NK-92 (cell line): ENCODE results near the gene NBPF4.
"Not testable (repeated sequence)": the region's sequence is repeated elsewhere in the genome, so short reads cannot be mapped to it uniquely, and the experiment has no call there.

Experiments
- DNase-seq: peaks from one replicate; lab custom pipeline; 2025; ENCODE audit not compliant: unreplicated experiment; lab: John Stamatoyannopoulos, UW

Gene NBPF4

GRCh38 chr1:108243976-108244375 is at the start of gene NBPF4:
TSS of gene NBPF4 (minus strand) at chr1:108244076. CDS start at chr1:108243761, 315 bp downstream.
- not testable (repeated sequence) for DNase-seq

- not testable (repeated sequence) for DNase-seq
Observed at GRCh38 chr1:108282528-108283257, 38.8 kb upstream of the NBPF4 start.

- not testable (repeated sequence) for DNase-seq
Observed at GRCh38 chr1:108272485-108273327, 28.8 kb upstream of the NBPF4 start.

GRCh38 chr1:108267097-108267496 is 23.2 kb upstream of the NBPF4 start:
- DNase-seq, result not testable (repeated sequence)

- not testable (repeated sequence) for DNase-seq
Observed at GRCh38 chr1:108261967-108262366, 18.1 kb upstream of the NBPF4 start.

- DNase-seq, result not testable (repeated sequence)
Observed at GRCh38 chr1:108261519-108261918, 17.6 kb upstream of the NBPF4 start.

GRCh38 chr1:108260578-108261259 is 16.8 kb upstream of the NBPF4 start:
- not testable (repeated sequence) for DNase-seq

- not testable (repeated sequence) for DNase-seq
Observed at GRCh38 chr1:108255426-108255825, 11.6 kb upstream of the NBPF4 start.

GRCh38 chr1:108239426-108239825 is 4.5 kb downstream of the NBPF4 start:
- DNase-seq, result not testable (repeated sequence)

GRCh38 chr1:108235308-108235707 is 8.6 kb downstream of the NBPF4 start:
- DNase-seq, result not testable (repeated sequence)

- DNase-seq, result not testable (repeated sequence)
Observed at GRCh38 chr1:108232183-108232582, 11.7 kb downstream of the NBPF4 start.

GRCh38 chr1:108229976-108230375 is 13.9 kb downstream of the NBPF4 start:
- not testable (repeated sequence) for DNase-seq

GRCh38 chr1:108227772-108228171 is 16.1 kb downstream of the NBPF4 start:
- DNase-seq, result not testable (repeated sequence)

GRCh38 chr1:108226855-108227254 is 17.0 kb downstream of the NBPF4 start:
- not testable (repeated sequence) for DNase-seq

GRCh38 chr1:108223226-108223625 is 20.6 kb downstream of the NBPF4 start:
- not testable (repeated sequence) for DNase-seq

GRCh38 chr1:108217515-108218174 is 26.2 kb downstream of the NBPF4 start:
- not testable (repeated sequence) for DNase-seq

GRCh38 chr1:108217007-108217406 is 26.9 kb downstream of the NBPF4 start:
- not testable (repeated sequence) for DNase-seq

GRCh38 chr1:108216028-108216890 is 27.6 kb downstream of the NBPF4 start:
- not testable (repeated sequence) for DNase-seq

GRCh38 chr1:108214641-108215465 is 29.0 kb downstream of the NBPF4 start:
- DNase-seq, result not testable (repeated sequence)
